ENCODE data around the gene IFNA4.
A peak's percentile ranks its signal among the peaks of the same experiment; 100 is the strongest.
"Not testable (repeated sequence)": the region's sequence is repeated elsewhere in the genome, so short reads cannot be mapped to it uniquely, and the experiment has no call there.

IFNA4 gene

DNA sequence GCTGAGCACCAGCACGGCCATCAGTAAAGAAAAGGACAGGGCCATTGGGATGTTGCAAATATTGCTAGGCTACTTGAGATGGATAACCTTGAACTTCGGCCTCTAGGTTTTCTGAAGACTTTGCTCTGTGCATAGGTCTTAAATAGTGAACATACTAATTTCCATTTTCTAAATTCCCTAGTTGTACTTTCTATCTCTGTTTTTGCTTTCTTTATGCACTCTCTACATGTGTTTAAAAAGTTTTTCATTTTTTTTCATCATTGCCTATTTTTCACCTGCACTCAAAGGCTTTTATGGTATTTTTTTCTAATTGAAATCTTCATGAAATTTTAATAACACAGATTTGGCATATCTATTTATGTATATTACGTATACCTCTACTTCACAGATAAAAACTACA lies at the start of gene IFNA4:
IFNA4 (minus strand) TSS at position 101 of the 400 bp plus-strand sequence; CDS start at position 45, 56 bp downstream.
- DNase-seq: not testable (repeated sequence)

DNA sequence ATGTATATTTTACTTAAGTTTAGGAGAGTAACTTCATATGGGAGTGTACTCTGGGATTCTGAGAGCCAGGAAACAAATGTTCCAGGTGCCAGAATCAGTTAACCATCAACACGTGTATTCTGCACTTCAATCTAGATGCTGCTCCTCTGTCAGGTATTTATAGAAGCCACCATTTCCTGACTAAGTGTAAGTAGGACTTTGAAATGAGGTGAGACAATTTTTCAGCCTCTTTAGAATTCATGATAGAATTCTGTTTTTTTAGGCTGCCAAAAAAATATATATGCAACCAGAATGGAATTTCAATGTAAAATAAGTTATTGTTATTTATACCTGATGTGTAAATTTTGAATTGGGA lies 49.0 kb upstream of the IFNA4 start:
- not testable (repeated sequence) for DNase-seq

DNA sequence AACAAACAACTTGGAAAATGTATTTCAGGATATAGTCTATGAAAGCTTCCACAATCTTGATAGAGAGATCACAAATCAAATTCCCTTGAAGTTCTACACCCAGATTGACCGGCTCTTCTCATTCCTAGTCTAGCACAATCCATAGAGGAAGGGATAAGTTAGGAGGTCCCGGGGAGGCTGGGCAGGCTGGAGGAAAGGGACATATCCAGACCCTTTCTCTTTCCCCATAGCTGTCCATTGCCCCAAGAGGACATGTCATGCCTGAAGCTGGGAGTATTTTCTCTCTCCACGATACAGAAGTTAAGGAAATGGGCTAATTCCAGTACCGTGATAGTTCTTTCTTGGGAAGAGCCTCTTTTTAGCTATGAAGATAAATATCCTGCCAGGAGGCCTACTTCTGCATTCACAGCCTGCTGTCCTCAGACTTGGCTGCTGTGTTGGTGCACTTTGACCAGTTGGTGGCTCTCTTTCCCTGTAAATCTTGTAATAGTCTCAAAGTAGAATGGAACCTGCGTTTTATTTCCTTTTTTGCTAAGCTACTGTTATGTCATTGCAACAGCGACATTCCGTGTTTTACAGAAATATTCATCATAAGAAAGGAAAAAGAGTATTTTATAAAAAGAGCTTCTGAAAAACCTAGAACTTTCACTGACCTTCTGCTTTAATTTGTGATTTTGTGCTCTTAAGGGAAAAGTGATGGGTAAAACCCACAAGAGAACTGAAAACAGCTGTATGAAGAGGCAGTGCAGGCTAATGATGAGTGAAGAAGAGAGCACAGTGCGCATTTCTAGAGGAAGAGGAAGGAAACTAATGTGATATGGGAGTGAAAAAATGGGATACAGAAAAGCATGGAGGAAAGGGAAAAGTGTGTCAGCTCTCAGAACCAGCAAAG lies 48.3 kb upstream of the IFNA4 start:
- not testable (repeated sequence) for DNase-seq

DNA sequence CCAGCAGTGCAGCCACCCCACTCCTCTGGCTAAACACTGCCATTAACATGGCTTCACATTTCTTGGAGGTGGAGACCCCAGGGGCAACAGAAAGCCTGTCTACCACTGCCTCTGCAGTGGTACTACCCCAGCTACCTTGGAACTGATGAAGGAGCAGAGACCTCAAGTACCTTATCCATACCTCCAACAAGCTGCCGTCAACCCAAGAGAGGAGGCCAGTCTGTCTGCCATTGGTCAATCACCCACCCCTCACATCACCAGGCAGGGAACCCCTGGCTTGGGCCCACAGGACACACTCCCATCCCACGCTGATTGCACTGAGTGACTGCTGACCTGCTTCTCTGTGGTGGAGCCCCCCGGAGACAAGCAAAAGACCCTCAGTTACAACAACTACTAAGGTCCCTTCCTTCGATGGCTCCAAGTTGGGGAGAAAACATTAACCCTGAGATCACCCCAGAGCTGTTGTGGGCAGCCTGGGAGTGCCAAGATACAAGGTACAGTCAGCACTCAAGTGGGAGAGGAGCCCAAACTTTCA lies 46.8 kb upstream of the IFNA4 start:
- no peak for DNase-seq

DNA sequence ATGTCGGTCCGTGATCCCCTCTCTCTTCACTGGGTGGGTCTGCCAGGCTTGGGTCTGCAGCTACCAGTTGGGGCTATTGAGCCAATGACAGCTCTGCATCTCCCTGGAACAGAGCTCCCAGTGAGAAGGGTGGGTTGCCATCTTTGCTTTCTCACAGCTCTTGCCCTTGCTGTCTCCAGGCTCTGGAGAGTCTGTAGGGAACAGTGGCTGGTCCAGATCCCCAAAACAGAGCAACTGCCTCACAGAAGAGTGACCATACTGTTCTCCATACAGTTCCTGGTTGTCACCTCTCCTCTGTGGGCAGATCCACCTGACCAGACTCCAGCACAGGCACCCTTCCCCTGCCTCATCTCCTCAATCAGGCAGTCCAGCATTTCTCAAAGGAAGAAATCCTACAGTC lies 45.9 kb upstream of the IFNA4 start:
- no peak for DNase-seq

DNA sequence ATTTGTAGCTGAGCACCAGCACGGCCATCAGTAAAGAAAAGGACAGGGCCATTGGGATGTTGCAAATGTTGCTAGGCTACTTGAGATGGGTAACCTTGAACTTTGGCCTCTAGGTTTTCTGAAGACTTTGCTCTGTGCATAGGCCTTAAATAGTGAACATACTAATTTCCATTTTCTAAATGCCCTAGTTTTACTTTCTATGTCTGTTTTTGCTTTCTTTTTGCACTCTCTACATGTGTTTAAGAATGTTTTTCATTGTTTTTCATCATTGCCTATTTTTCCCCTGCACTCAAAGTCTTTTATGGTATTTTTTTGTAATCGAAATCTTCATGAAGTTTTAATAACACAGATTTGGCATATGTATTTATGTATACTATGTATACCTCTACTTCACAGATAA lies 40.7 kb upstream of the IFNA4 start, which contains the start of gene IFNA17:
IFNA17 (minus strand) TSS at position 101 of the 400 bp plus-strand sequence; CDS start at position 52, 49 bp downstream.
- DNase-seq: no peak

DNA sequence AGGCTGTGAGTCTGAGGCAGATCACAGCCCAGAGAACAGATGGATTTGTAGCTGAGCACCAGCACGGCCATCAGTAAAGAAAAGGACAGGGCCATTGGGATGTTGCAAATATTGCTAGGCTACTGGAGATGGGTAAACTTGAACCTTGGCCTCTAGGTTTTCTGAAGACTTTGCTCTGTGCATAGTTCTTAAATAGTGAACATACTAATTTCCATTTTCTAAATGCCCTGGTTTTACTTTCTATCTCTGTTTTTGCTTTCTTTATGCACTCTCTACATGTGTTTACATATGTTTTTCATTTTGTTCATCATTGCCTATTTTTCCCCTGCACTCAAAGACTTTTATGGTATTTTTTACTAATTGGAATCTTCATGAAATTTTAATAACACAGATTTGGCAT lies 29.8 kb upstream of the IFNA4 start, which contains the start of gene IFNA16:
IFNA16 (minus strand) TSS at position 101 of the 400 bp plus-strand sequence; CDS start at position 95, 6 bp downstream.
- DNase-seq: not testable (repeated sequence)

DNA sequence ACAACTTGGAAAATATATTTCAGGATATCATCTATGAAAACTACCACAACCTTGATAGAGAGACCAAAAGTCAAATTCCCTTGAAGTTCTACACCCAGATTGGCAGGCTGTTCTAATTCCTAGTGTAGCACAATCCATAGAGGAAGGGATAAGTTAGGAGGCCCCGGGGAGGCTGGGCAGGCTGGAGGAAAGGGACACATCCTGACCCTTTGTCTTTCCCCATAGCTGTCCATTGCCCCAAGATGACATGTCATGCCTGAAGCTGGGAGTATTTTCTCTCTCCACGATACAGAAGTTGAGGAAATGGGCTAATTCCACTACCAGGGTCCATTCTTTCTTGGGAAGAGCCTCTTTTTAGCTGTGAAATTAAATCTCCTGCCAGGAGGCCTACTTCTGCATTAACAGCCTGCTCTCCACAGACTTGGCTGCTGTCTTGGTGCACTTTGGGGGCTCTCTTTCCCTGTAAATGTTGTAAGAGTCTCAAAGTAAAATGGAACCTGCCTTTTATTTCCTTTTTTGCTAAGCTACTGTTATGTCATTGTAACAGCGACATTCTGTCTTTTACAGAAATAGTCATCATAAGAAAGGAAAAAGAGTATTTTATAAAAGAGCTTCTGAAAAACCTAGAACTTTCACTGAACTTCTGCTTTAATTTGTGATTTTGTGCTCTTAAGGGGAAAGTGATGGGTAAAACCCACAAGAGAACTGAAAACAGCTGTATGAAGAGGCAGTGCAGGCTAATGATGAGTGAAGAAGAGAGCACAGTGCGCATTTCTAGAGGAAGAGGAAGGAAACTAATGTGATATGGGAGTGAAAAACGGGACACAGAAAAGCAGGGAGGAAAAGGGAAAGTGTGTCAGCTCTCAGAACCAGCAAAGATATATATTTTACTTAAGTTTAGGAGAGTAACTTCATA lies 26.3 kb upstream of the IFNA4 start:
- DNase-seq: not testable (repeated sequence)

DNA sequence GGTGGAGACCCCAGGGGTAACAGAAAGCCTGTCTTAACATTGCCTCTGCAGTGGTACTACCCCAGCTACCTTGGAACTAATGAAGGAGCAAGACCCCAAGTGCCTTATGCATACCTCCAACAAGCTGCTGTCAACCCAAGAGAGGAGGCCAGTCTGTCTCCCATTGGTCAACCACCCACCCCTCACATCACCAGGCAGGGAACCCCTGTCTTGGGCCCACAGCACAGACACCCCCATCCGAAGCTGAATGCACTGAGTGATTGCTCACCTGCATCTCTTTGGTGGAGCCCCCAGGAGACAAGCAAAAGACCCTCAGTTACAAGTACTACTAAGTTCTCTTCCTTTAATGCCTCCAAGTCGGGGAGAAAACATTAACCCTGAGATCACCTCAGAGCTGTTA lies 24.8 kb upstream of the IFNA4 start:
- DNase-seq: not testable (repeated sequence)

DNA sequence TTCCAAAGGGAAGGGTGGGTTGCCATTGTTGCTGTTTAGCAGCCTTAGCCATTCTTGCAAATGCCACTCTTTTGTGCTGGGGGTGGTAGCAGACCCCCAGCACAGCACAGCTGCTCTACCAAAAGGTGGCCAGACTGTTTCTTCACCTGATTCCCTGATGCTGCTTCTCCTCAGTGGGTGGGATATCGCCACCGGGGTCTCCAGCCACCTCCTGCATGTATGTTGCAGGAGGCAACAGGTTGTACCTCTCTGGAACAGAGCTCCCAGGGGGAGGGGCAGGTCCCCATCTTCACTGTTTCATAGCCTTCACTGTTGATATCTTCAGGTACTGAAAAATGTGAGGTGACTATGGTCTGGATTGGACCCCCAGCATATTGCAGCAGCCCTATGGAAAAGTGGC lies 23.4 kb upstream of the IFNA4 start:
- DNase-seq: not testable (repeated sequence)

DNA sequence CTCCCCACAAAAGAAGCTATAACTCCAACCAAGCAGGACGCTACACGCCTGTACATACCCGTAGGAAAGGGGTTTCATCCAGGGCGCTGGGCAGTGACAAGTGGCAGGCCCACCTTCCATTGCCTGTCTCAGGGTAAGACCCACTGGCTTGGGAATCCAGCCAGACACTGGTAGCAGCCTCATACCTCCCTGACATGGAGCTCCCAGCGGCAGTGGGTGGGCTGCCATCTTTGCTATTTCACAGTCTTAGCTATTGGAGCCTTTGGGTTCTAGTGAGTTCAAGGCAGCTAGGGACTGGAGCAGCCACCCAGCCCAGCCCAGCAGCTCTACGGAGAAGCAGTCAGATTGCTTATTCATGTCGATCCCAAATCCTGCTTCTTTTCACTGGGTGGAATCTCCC lies 22.9 kb upstream of the IFNA4 start:
- no peak for DNase-seq

DNA sequence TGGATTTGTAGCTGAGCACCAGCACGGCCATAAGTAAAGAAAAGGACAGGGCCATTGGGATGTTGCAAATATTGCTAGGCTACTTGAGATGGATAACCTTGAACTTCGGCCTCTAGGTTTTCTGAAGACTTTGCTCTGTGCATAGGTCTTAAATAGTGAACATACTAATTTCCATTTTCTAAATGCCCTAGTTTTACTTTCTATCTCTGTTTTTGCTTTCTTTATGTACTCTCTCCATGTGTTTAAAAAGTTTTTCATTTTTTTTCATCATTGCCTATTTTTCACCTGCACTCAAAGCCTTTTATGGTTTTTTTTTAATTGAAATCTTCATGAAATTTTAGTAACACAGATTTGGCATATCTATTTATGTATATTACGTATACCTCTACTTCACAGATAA lies 19.7 kb upstream of the IFNA4 start, which contains the start of gene IFNA10:
IFNA10 (minus strand) TSS at position 101 of the 400 bp plus-strand sequence; CDS start at position 55, 46 bp downstream.
- DNase-seq: not testable (repeated sequence)

DNA sequence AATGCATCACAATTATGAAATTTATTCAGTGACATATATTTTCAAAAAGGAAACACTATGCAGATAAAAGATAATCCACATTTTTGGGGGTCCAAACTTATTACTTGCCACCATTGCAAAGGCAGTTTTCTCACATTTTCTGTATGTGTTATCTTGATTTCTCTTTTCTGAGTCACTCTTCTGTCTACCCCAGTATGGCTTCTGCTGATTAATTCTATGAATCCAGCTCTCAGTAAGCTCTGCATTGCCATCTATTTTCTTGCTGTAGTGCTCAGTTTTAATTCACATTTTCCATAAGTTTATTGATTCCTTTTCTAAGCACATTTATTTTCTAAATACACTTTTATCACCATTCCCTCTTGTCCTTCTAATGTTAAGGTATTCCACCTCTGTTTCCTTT lies 17.8 kb upstream of the IFNA4 start:
- DNase-seq: no peak

DNA sequence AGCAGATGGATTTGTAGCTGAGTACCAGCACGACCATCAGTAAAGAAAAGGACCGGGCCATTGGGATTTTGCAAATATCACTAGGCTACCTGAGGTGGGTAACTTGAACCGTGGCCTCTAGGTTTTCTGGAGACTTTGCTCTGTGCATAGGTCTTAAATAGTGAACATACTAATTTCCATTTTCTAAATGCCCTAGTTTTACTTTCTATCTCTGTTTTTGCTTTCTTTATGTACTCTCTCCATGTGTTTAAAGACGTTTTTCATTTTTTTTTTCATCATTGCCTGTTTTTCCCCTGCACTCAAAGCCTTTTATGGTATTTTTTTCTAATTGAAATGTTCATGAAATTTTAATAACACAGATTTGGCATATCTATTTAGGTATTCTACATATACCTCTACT lies 14.7 kb upstream of the IFNA4 start, which contains the start of gene IFNA7:
IFNA7 (minus strand) TSS at position 101 of the 400 bp plus-strand sequence; CDS start at position 61, 40 bp downstream.
- not testable (repeated sequence) for DNase-seq

DNA sequence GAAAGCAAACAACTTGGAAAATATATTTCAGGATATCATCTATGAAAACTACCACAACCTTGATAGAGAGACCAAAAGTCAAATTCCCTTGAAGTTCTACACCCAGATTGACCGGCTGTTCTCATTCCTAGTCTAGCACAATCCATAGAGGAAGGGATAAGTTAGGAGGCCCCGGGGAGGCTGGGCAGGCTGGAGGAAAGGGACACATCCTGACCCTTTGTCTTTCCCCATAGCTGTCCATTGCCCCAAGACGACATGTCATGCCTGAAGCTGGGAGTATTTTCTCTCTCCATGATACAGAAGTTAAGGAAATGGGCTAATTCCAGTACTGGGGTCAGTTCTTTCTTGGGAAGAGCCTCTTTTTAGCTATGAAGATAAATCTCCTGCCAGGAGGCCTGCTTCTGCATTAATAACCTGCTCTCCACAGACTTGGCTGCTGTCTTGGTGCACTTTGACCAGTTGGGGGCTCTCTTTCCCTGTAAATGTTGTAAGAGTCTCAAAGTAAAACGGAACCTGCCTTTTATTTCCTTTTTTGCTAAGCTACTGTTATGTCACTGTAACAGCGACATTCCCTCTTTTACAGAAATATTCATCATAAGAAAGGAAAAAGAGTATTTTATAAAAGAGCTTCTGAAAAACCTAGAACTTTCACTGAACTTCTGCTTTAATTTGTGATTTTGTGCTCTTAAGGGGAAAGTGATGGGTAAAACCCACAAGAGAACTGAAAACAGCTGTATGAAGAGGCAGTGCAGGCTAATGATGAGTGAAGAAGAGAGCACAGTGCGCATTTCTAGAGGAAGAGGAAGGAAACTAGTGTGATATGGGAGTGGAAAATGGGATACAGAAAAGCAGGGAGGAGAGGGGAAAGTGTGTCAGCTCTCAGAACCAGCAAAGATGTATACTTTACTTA lies 7.7 kb upstream of the IFNA4 start:
- peak; percentile 8 for DNase-seq

DNA sequence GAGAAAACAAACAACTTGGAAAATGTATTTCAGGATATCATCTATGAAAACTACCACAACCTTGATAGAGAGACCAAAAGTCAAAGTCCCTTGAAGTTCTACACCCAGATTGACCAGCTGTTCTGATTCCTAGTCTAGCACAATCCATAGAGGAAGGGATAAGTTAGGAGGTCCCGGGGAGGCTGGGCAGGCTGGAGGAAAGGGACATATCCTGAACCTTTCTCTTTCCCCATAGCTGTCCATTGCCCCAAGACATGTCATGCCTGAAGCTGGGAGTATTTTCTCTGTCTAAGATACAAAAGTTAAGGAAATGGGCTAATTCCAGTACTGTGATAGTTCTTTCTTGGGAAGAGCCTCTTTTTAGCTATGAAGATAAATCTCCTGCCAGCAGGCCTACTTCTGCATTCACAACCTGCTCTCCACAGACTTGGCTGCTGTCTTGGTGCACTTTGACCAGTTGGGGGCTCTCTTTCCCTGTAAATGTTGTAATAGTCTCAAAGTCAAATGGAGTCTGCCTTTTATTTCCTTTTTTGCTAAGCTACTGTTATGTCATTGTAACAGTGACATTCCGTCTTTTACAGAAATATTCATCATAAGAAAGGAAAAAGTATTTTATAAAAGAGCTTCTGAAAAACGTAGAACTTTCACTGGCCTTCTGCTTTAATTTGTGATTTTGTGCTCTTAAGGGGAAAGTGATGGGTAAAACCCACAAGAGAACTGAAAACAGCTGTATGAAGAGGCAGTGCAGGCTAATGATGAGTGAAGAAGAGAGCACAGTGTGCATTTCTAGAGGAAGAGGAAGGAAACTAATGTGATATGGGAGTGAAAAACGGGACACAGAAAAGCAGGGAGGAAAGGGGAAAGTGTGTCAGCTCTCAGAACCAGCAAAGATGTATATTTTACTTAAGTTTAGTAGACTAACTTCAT lies 4.3 kb downstream of the IFNA4 start:
- peak; percentile 0 for DNase-seq

DNA sequence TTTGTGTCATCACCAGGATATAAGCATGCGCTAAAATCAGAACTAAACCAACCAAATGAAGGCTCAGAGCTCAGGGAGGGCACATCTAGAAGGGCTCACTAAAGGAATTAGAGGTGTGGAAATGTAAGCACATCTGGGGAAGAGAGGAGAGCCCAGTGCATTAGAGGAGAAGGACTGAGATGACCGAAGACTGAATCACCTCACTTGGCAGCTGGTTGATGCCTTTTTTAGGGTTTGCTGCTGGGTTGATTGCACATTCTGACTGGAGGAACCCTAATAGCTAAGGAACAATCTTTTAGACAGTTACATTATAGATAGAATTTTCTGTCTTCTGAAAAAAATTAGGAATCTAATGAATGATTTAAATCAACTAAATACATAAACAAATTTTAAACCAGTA lies 12.7 kb downstream of the IFNA4 start:
- DNase-seq: no peak

DNA sequence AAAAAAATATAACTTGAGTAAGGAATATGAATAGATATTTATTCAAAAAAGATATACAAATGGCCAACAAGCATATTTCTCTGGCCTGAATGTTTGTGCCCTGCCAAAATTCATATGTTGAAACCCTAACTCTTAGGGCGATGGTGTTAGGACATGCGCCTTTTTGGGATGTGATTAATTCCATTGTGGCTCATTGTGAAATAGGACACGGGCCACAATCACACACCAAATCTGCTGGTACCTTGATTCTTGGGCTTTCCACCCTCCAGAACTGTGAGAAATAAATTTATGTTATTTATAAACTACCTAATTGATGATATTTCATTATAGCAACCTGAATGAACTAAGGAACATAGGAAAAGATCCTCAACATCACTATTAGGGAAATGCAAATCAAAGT lies 15.2 kb downstream of the IFNA4 start:
- DNase-seq: no peak

DNA sequence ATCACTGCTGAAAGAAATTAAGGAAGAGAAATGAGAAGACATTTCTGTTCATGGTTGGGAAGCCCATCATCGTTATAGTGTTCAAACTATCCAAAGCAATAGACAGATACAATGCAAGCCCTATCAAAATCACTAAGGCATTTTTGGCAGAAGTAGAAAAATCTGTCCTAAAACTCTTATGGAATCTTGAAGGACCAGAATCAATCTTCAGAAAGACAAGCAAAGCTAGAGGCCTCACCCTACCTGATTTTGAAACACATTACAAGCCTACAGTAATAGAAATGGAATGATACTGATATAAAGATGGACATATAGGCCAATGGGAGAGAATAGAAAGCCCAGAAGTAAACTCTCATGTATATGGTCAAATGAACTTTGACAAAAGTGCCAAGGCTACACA lies 16.0 kb downstream of the IFNA4 start:
- DNase-seq: no peak

DNA sequence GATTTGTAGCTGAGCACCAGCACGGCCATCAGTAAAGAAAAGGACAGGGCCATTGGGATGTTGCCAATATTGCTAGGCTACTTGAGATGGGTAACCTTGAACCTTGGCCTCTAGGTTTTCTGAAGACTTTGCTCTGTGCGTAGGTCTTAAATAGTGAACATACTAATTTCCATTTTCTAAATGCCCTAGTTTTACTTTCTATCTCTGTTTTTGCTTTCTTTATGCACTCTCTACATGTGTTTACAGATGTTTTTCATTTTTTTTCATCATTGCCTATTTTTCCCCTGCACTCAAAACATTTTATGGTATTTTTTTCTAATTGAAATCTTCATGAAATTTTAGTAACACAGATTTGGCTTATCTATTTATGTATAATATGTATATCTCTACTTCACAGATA lies 20.8 kb downstream of the IFNA4 start, which contains the start of gene IFNA21:
IFNA21 (minus strand) TSS at position 101 of the 400 bp plus-strand sequence; CDS start at position 53, 48 bp downstream.
- not testable (repeated sequence) for DNase-seq

All from NCI-H1694 (cell line).